Glomerular endothelial cell (primary cell): Measurements from ENCODE around the gene LCLAT1. TPM values are rescaled to one million over a fixed set of nuclear protein-coding genes. Genes with fewer than 3 reads are reported as not detected.
"Not testable (repeated sequence)": the region's sequence is repeated elsewhere in the genome, so short reads cannot be mapped to it uniquely, and the experiment has no call there.

Experiments used
- DNase-seq: peaks from one replicate; pipeline ENCODE4 v3.0.0-alpha.2; 2011; ENCODE audit warnings: low read depth, low spot score; ENCODE audit errors: extremely low read depth
- total RNA-seq: library from RNA; depleted of rRNA; stranded (reverse); fragments of >200 nt; gene quantifications from 2 replicates; pipeline ENCODE4 v1.2.3, GENCODE V29; 2015

LCLAT1 gene
- total RNA-seq, 1 donor from 2014 or later = 21.9 TPM

- DNase-seq = no peak
Measured at GRCh38 chr2:30631051-30631671, 184.1 kb downstream of the LCLAT1 start.

- DNase-seq = no peak
Measured at GRCh38 chr2:30633039-30633438, 186.0 kb downstream of the LCLAT1 start.

- no peak for DNase-seq
Measured at GRCh38 chr2:30636311-30636710, 189.3 kb downstream of the LCLAT1 start.

GRCh38 chr2:30639836-30640235 is 192.8 kb downstream of the LCLAT1 start:
- DNase-seq = no peak

- DNase-seq = no peak
Measured at GRCh38 chr2:30641765-30642345, 194.8 kb downstream of the LCLAT1 start.

GRCh38 chr2:30643013-30643412 is 196.0 kb downstream of the LCLAT1 start:
- not testable (repeated sequence) for DNase-seq

GRCh38 chr2:30643674-30644073 is 196.6 kb downstream of the LCLAT1 start:
- DNase-seq = no peak

- DNase-seq = no peak
Measured at GRCh38 chr2:30645081-30645744, 198.2 kb downstream of the LCLAT1 start.

- DNase-seq = no peak
Measured at GRCh38 chr2:30645745-30646119, 198.7 kb downstream of the LCLAT1 start.

- no peak for DNase-seq
Measured at GRCh38 chr2:30647752-30648457, 200.9 kb downstream of the LCLAT1 start.

- DNase-seq = no peak
Measured at GRCh38 chr2:30649278-30649677, 202.2 kb downstream of the LCLAT1 start.

- no peak for DNase-seq
Measured at GRCh38 chr2:30649828-30650227, 202.8 kb downstream of the LCLAT1 start.

- DNase-seq = no peak
Measured at GRCh38 chr2:30652271-30652915, 205.3 kb downstream of the LCLAT1 start.

- no peak for DNase-seq
Measured at GRCh38 chr2:30653847-30654246, 206.8 kb downstream of the LCLAT1 start.

- DNase-seq = no peak
Measured at GRCh38 chr2:30654404-30654803, 207.4 kb downstream of the LCLAT1 start.

- DNase-seq = no peak
Measured at GRCh38 chr2:30655211-30655610, 208.2 kb downstream of the LCLAT1 start.

- DNase-seq = no peak
Measured at GRCh38 chr2:30655660-30656059, 208.6 kb downstream of the LCLAT1 start.

GRCh38 chr2:30656079-30656478 is 209.0 kb downstream of the LCLAT1 start:
- no peak for DNase-seq

GRCh38 chr2:30661173-30662107 is 214.4 kb downstream of the LCLAT1 start:
- DNase-seq = no peak
